GM12878 (cell line): ENCODE results near the gene MEF2C. TPM values are rescaled to one million over a fixed set of nuclear protein-coding genes. Genes with fewer than 3 reads are reported as not detected.

Experiments
- ATAC-seq: fragments of 200-7000 bp; cut with Tn5 transposase; 3 replicates; pipeline ENCODE4 v1.9.1; 2020; ENCODE audit warnings: mild to moderate bottlenecking, moderate library complexity
- BruUV-seq: library from RNA; stranded (reverse); fragments of 400-500 nt; replicated peaks from 2 replicates; lab custom pipeline; 2021; lab: Mats Ljungman, UMichigan
- CTCF ChIA-PET: fragments of 300-600 bp; sonication (Branson Sonifier 250); formaldehyde crosslinking; extraction: SDS; loops from one replicate; lab custom pipeline; 2021; ENCODE audit warnings: inconsistent platforms; lab: Yijun Ruan, JAX
- POLR2A ChIA-PET: fragments of 350-600 bp; formaldehyde crosslinking; extraction: SDS; loops from one replicate; lab custom pipeline; 2021; ENCODE audit warnings: inconsistent platforms; lab: Charles Lee
- RAD21 ChIA-PET: fragments of 300-600 bp; sonication (Branson Sonifier 250); formaldehyde crosslinking; loops from one replicate; lab custom pipeline; 2023; ENCODE audit warnings: antibody characterized with exemption; ENCODE audit not compliant: unreplicated experiment; lab: Charles Lee
- SMC1A ChIA-PET: fragments of 300-600 bp; sonication (Branson Sonifier 250); formaldehyde crosslinking; loops from one replicate; lab custom pipeline; 2023; ENCODE audit not compliant: unreplicated experiment, uncharacterized antibody; lab: Charles Lee
- DNase-seq: peaks from one replicate; pipeline ENCODE4 v3.0.0-alpha.2; 2011; ENCODE audit warnings: low read depth, low spot score
- FAIRE-seq: peaks from 3 replicates; lab custom pipeline; 2011; peaks lifted over from hg19 to GRCh38; lab: Jason Lieb, UNC
- H2AFZ ChIP-seq: 2 replicates; pipeline ENCODE4 v1.6.0; 2011; ENCODE audit warnings: low read depth, low read length, control low read depth; ENCODE audit not compliant: control insufficient read depth
- H3K27ac ChIP-seq: 2 replicates; pipeline ENCODE4 v1.5.1; 2011; ENCODE audit warnings: control low read depth; ENCODE audit not compliant: control insufficient read depth, insufficient read depth
- H3K27me3 ChIP-seq, 2 experiments: replicated peaks in 1 of 2; 2 replicates each; pipeline versions ENCODE4 v1.6.0 to v1.6.1; 2011; ENCODE audit warnings: low read length in 1 of 2; ENCODE audit not compliant: control insufficient read depth in 2 of 2, insufficient read depth in 2 of 2
- H3K36me3 ChIP-seq, 2 experiments: 2 replicates each; pipeline ENCODE4 v1.5.1; 2011; ENCODE audit warnings: low read length in 1 of 2; ENCODE audit not compliant: control insufficient read depth in 2 of 2, insufficient read depth in 2 of 2
- H3K4me1 ChIP-seq: 2 replicates; pipeline ENCODE4 v1.6.1; 2011; ENCODE audit warnings: mild to moderate bottlenecking, low read length, moderate library complexity, mixed read lengths; ENCODE audit not compliant: control insufficient read depth, insufficient read depth
- H3K4me2 ChIP-seq: 2 replicates; pipeline ENCODE4 v1.6.0; 2011; ENCODE audit warnings: control low read depth; ENCODE audit not compliant: control insufficient read depth, insufficient read depth
- H3K4me3 ChIP-seq: fragments of 200-600 bp; sonication (generic); 2 replicates; pipeline ENCODE4 v1.5.1; 2016
- H3K79me2 ChIP-seq: 2 replicates; pipeline ENCODE4 v1.6.0; 2011; ENCODE audit warnings: low read length; ENCODE audit not compliant: control insufficient read depth, insufficient read depth
- H3K9ac ChIP-seq: 2 replicates; pipeline ENCODE4 v1.8.0; 2011; ENCODE audit warnings: low read length, control low read depth, mixed read lengths; ENCODE audit not compliant: control insufficient read depth, insufficient read depth
- H3K9me3 ChIP-seq: replicated peaks from 3 replicates; pipeline ENCODE4 v1.5.1; 2011; ENCODE audit warnings: mild to moderate bottlenecking, low read length; ENCODE audit not compliant: control insufficient read depth, insufficient read depth
- H4K20me1 ChIP-seq: 2 replicates; pipeline ENCODE4 v1.6.0; 2011; ENCODE audit not compliant: control insufficient read depth, insufficient read depth
- MEF2A ChIP-seq: IDR thresholded peaks from 2 replicates; pipeline ENCODE4 v1.6.1; 2011; ENCODE audit warnings: low read depth, mild to moderate bottlenecking, low read length, moderate library complexity; ENCODE audit not compliant: insufficient read depth
- NR2C1 ChIP-seq: fragments of 450-650 bp; IDR thresholded peaks from 2 replicates; pipeline ENCODE4 v1.6.1; 2017; ENCODE audit warnings: antibody characterized with exemption, mild to moderate bottlenecking, moderate library complexity
- POLR2AphosphoS5 ChIP-seq: IDR thresholded peaks from 2 replicates; pipeline ENCODE4 v1.6.1; 2011; ENCODE audit warnings: mild to moderate bottlenecking, low read length, inconsistent platforms
- RBBP5 ChIP-seq: fragments of 200-600 bp; sonication (generic); conservative IDR thresholded peaks from 2 replicates; pipeline ENCODE4 v1.6.1; 2016
- WGBS: methylation state at CpG from one replicate; pipeline ENCODE4 v1.1.6; 2016; ENCODE audit warnings: low lambda C conversion rate; ENCODE audit not compliant: insufficient replicate concordance, insufficient coverage; ENCODE audit errors: missing lambda C conversion rate; 5-methylcytosine and 5-hydroxymethylcytosine counted together
- in situ Hi-C: fragments of 300-500 bp; cut with MboI; formaldehyde crosslinking; loops from 9 replicates; pipeline ENCODE4 v1.14.3; 2018; ENCODE audit warnings: mixed read lengths
- intact Hi-C: fragments of 100-400 bp; cut with micrococcal nuclease; formaldehyde crosslinking; loops from one replicate; pipeline ENCODE4 v1.14.2; 2022; ENCODE audit not compliant: unreplicated experiment
- polyA plus RNA-seq, 11 experiments: library from polyadenylated mRNA; depleted of rRNA in 4 of 11; unstranded in 6 of 11; stranded (reverse) in 5 of 11; fragments of >200 nt; fragmentation: Nextera tagmentation in 4 of 11; fragmentation: Illumina TruSeq in 1 of 11; extraction: Ambion mirVana in 4 of 11; extraction: Trizol in 1 of 11; gene quantifications; 1 replicate in 1 of 11; 2 replicates in 10 of 11; pipeline versions ENCODE4 v1.2.1 to v1.2.3, GENCODE V29; 2011 to 2016; ENCODE audit warnings: inconsistent platforms in 2 of 11, missing spikeins in 2 of 11, low read depth in 1 of 11
- total RNA-seq, 4 experiments: library from RNA; depleted of rRNA in 3 of 4; stranded (reverse); fragments of >200 nt in 3 of 4; fragmentation: Illumina TruSeq in 1 of 4; extraction: Trizol in 1 of 4; gene quantifications; 2 replicates each; pipeline versions ENCODE4 v1.2.1 to v1.2.3, GENCODE V29; 2013 to 2021
- TF ChIP-seq, protein P1 (sequence below): fragments of 450-650 bp; IDR thresholded peaks from 2 replicates; pipeline ENCODE4 v1.6.1; 2016; ENCODE audit warnings: mild to moderate bottlenecking
- TF ChIP-seq, protein P2 (sequence below): fragments of 450-650 bp; IDR thresholded peaks from 2 replicates; pipeline ENCODE4 v1.6.1; 2016; ENCODE audit warnings: mild to moderate bottlenecking

Gene MEF2C
- total and polyA plus RNA-seq, 10 of the 15 experiments (the other 5 are each of a cell fraction or from before 2014, with no cell fraction given): 104 to 225 (median 180) TPM

DNA sequence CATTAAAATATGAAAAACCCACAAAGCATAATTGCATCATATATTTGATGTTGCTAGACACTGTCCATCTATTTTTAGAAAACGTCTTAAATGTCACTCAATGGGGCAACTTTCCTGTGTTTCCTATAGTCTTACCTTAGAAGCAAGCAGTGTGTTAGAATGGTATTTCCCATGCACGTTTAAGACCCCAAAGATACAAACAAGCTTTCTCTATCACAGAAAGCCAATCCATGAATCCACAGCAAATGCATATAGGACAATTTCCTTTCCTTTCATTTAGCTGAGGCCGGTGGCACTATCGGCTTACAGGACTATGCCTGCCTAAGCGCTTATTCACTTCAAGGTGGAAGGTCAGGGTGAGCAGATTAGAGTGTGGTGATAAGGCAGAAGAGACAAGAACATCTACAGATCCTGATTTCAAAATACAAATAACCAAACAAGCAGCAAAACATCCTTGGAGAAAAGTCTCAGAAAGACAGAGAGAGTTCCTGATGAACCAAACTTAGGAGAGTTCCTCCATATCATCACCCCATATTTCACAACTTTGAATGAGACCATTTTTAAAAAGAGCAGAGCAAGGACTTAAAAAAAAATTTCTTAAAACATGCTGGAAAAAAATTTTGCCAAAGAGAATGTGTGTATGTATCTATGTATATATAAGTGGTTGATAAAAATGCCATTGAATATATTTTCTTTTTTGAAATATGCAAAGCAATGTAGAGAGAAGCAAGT is 57.2 kb downstream of the MEF2C start:
- RAD21 ChIA-PET: interaction anchor here (0.5 to 16.1 kb wide), 21 partner anchors 8 to 516 kb away, joined by 3 to 594 read pairs (median 4); partner anchors contain the start of gene MEF2C
- WGBS: under 1% methylated on average over 5 of the region's 5 CpGs
- Histone ChIP-seq H3K4me1 (peaks cover 14% of the 10 kb centered on the region), H3K4me2 (peak overlapping the region; percentile 87), H3K4me3 (peak overlapping the region; percentile 64), H3K9ac (peak overlapping the region; percentile 60), H3K36me3 (peaks cover 0 to 9% of the 10 kb centered on the region in 2 experiments; a peak in 2 of 4 replicates), H2AFZ (no peak overlapping the region), H3K79me2 (peaks cover 99% of the 10 kb centered on the region), H4K20me1 (no peaks in the 10 kb centered on the region), H3K27ac (peak overlapping the region; percentile 80), H3K27me3 (no peaks in the 10 kb centered on the region), H3K9me3 (no peaks in the 10 kb centered on the region)
- SMC1A ChIA-PET: interaction anchor here (0.8 to 24.1 kb wide), 21 partner anchors 8 to 517 kb away, joined by 3 to 591 read pairs (median 5); partner anchors contain the start of gene MEF2C
- ATAC-seq: no peak
- no peak for DNase-seq
- POLR2A ChIA-PET: interaction anchor here (0.6 to 1.9 kb wide), 13 partner anchors 8 to 446 kb away, joined by 3 to 8 read pairs (median 3); partner anchors contain the start of gene MEF2C
- CTCF ChIA-PET: interaction anchor here (1.2 to 4.2 kb wide), 8 partner anchors 8 to 101 kb away, joined by 4 to 40 read pairs (median 5); no protein-coding TSS in a partner anchor
- intact Hi-C loops (loop anchor here (2.0 to 10.0 kb wide), 8 partner anchors 57 to 1439 kb away; partner anchors contain the start of gene MEF2C), in situ Hi-C loops (loop anchor here (10.0 kb wide), 1 partner anchor 91 kb away; no protein-coding TSS in a partner anchor)
- TF ChIP-seq RBBP5: no peak
- TF ChIP-seq, protein P1, sequence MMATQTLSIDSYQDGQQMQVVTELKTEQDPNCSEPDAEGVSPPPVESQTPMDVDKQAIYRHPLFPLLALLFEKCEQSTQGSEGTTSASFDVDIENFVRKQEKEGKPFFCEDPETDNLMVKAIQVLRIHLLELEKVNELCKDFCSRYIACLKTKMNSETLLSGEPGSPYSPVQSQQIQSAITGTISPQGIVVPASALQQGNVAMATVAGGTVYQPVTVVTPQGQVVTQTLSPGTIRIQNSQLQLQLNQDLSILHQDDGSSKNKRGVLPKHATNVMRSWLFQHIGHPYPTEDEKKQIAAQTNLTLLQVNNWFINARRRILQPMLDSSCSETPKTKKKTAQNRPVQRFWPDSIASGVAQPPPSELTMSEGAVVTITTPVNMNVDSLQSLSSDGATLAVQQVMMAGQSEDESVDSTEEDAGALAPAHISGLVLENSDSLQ: peak; percentile 70
- TF ChIP-seq, protein P2, sequence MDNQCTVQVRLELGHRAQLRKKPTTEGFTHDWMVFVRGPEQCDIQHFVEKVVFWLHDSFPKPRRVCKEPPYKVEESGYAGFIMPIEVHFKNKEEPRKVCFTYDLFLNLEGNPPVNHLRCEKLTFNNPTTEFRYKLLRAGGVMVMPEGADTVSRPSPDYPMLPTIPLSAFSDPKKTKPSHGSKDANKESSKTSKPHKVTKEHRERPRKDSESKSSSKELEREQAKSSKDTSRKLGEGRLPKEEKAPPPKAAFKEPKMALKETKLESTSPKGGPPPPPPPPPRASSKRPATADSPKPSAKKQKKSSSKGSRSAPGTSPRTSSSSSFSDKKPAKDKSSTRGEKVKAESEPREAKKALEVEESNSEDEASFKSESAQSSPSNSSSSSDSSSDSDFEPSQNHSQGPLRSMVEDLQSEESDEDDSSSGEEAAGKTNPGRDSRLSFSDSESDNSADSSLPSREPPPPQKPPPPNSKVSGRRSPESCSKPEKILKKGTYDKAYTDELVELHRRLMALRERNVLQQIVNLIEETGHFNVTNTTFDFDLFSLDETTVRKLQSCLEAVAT: 0 out of 2 replicates have a peak, but pooled peaks have one; percentile 33
- TF ChIP-seq MEF2A: 0 out of 2 replicates have a peak, but pooled peaks have one; percentile 11
- TF ChIP-seq NR2C1: no peak
- TF ChIP-seq POLR2AphosphoS5: 0 out of 2 replicates have a peak, but pooled peaks have one; percentile 30
- BruUV-seq: no TSS peak
- no peak for FAIRE-seq
